ENCODE results near the gene UBL4A. TPM values are rescaled to one million over a fixed set of nuclear protein-coding genes. Genes with fewer than 3 reads are reported as not detected.
A peak's percentile ranks its signal among the peaks of the same experiment; 100 is the strongest.

Gene UBL4A
- total RNA-seq, 2 donors from 2014 or later: 54.6 to 61.0 TPM

DNA sequence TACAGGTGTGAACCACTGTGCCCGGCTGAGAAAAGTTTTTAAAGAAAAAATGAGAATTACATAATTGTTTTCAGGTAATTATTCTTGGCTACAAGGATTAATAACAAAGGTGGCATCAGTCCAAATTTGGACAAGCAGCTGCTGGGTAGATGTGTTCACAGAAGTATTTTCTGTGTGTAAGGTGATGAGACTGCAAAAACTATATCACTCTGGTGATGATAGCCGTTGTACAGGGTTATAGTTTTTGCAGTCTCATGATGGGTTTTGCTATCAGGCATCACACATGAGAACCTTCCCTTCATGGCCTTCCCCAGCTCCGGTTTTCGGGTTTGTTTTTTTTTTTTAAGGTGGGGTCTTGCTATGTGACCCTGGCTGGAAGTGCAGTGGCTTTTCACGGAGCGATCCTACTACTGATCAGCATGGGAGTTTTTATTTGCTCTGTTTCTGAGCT is 9.1 kb upstream of the UBL4A start:
- Histone ChIP-seq H3K4me1 (no peaks in the 10 kb centered on the region), H3K27me3 (no peaks in the 10 kb centered on the region), H3K4me3 (no peak overlapping the region), H3K9me3 (no peaks in the 10 kb centered on the region), H3K27ac (no peak overlapping the region), H3K36me3 (no peaks in the 10 kb centered on the region)
- TF ChIP-seq, protein P1, sequence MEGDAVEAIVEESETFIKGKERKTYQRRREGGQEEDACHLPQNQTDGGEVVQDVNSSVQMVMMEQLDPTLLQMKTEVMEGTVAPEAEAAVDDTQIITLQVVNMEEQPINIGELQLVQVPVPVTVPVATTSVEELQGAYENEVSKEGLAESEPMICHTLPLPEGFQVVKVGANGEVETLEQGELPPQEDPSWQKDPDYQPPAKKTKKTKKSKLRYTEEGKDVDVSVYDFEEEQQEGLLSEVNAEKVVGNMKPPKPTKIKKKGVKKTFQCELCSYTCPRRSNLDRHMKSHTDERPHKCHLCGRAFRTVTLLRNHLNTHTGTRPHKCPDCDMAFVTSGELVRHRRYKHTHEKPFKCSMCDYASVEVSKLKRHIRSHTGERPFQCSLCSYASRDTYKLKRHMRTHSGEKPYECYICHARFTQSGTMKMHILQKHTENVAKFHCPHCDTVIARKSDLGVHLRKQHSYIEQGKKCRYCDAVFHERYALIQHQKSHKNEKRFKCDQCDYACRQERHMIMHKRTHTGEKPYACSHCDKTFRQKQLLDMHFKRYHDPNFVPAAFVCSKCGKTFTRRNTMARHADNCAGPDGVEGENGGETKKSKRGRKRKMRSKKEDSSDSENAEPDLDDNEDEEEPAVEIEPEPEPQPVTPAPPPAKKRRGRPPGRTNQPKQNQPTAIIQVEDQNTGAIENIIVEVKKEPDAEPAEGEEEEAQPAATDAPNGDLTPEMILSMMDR (IDR thresholded peaks at IDR 0.05): no peak
- DNase-seq (ENCODE audit: low spot score): no peak

DNA sequence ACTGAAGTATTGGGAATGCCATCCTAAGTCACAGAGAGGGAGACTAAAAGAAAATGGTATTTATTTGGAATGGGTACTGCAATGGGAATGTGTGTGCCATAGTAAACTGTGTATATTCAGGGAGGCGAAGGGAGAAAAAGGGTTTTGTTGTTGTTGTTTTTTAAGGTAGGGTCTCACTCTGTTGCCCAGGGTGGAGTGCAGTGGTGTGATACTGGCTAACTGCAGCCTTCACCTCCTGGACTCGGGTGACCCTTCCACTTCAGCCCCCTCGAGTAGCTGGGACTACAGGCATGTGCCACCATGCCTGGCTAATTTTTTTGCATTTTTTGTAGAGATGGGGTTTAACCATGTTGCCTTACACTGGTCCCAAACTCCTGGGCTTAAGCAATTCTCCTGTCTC is 8.3 kb upstream of the UBL4A start:
- H3K36me3 ChIP-seq: no peaks in the 10 kb centered on the region
- H3K27ac ChIP-seq: no peak overlapping the region
- H3K9me3 ChIP-seq: no peaks in the 10 kb centered on the region
- H3K27me3 ChIP-seq: no peaks in the 10 kb centered on the region
- TF ChIP-seq, protein P1 (IDR thresholded peaks at IDR 0.05): no peak
- no peak overlapping the region for H3K4me3 ChIP-seq
- DNase-seq (ENCODE audit: low spot score): no peak
- no peaks in the 10 kb centered on the region for H3K4me1 ChIP-seq

DNA sequence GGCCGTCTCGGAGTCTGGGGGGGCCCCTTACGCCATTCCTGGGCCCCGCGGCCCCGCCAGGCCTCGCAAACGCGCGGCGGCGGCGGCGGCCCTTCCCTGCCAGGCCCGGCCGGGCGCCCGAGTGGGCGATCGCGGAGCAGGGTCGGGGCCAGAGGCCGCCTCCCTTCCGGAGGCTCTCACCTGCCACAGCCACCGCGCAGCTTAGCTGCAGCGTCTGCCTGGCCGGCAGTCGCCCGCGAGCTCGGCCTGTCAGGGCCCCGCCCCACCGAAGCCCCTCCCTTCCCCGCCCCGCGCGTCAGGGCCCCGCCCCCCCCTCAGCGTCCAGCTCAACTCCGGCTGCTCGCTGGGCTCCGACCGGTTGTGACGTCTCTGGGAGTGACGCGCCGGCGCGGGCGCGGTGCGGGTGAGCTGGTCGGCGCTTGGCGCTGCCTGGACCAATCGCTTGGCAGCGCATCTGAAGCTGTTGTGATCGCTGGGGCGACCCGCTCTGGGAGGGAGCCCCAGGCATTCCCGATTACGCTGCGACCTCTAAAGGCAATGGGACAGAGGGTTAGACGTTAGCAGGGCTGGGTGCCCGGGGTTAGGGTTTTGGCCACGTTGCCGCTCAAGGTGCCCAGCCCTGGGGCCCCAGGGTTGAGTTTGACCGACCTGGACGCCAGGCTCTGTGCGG is 4.1 kb upstream of the UBL4A start, which contains the start of gene SLC10A3:
Gene SLC10A3 (minus strand): TSS at position 216 of the 670 bp plus-strand sequence. CDS start 1,689 bp downstream, outside the sequence.
- Histone ChIP-seq H3K27ac (peak within 1 kb of the TSS; percentile 90 to 93), H3K4me3 (peak within 1 kb of the TSS; percentile 52 to 67), H3K9me3 (no peaks in the 10 kb centered on the region), H3K36me3 (no peaks in the 10 kb centered on the region), H3K27me3 (no peaks in the 10 kb centered on the region), H3K4me1 (peaks cover 0 to 2% of the 10 kb centered on the region in 2 donors)
- TF ChIP-seq, protein P1 (IDR thresholded peaks at IDR 0.05): peak in 1 of 2 donors; percentile 36
- peak; percentile 95 for DNase-seq (ENCODE audit: low spot score)

DNA sequence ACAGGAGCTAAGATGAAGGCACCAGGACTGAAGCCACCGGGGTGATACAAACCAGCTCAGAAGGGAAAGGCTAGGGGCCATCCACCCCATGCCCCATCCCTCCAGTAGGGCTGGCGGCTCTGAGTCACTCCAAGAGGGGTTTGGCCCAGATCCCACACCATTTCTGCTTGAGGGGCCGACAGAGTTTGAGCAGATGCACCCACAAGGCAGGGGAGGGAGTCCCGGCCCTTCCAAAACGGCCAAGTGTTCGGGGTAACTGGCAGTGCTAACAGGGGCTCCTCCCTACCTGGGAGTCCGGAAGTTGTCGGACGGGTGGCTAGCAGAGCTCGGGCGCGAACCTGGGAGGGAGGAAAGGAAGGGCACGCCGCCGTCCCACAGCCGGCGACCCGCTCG is 3.6 kb upstream of the UBL4A start:
- peaks cover 0 to 8% of the 10 kb centered on the region in 2 donors for H3K4me1 ChIP-seq
- no peaks in the 10 kb centered on the region for H3K27me3 ChIP-seq
- H3K36me3 ChIP-seq: no peaks in the 10 kb centered on the region
- H3K4me3 ChIP-seq: peak overlapping the region; percentile 52 to 67
- H3K27ac ChIP-seq: peak overlapping the region; percentile 90 to 93
- TF ChIP-seq, protein P1 (IDR thresholded peaks at IDR 0.05): no peak
- DNase-seq (ENCODE audit: low spot score): no peak
- no peaks in the 10 kb centered on the region for H3K9me3 ChIP-seq

DNA sequence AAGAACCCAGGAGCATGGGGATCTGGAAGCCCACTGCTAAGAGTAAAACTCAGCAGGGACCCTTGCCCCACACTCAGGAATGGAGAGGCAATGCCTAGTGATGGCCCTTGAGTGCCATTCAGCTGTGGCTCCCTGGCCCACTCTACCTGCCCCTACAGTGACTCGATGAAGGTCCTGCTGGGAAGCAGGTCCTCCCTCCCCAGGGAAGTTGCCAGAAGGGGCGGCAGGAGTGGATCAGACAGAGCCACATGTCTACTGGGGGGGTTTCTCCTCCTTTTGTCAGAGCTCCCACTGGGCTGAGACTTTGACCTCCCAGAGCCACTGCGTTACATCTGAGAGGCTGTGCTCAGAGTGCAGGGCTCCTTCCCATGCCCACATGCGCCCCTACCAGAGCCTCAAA is 2.8 kb upstream of the UBL4A start:
- DNase-seq (ENCODE audit: low spot score): no peak
- H3K4me3 ChIP-seq: peak overlapping the region in 1 of 2 donors; percentile 67
- TF ChIP-seq, protein P1 (IDR thresholded peaks at IDR 0.05): no peak
- peak overlapping the region; percentile 90 to 93 for H3K27ac ChIP-seq
- H3K4me1 ChIP-seq: peaks cover 0 to 16% of the 10 kb centered on the region in 2 donors
- H3K36me3 ChIP-seq: no peaks in the 10 kb centered on the region
- H3K9me3 ChIP-seq: no peaks in the 10 kb centered on the region
- H3K27me3 ChIP-seq: no peaks in the 10 kb centered on the region

Measured in right atrium auricular region (tissue), 2 donors.